Parathyroid adenoma (tissue), 2 donors: Measurements from ENCODE around the gene IL6R.
"Not testable (repeated sequence)": the region's sequence is repeated elsewhere in the genome, so short reads cannot be mapped to it uniquely, and the experiment has no call there.

Source experiments
- H2AFZ ChIP-seq: fragments of 300-600 bp; sonication (generic); one replicate; pipeline ENCODE4 v1.7.0; 2017; ENCODE audit warnings: antibody characterized with exemption, mild to moderate bottlenecking
- H3K27ac ChIP-seq: fragments of 300-600 bp; sonication (generic); one replicate; pipeline ENCODE4 v1.7.0; 2017
- H3K27me3 ChIP-seq: fragments of 300-600 bp; sonication (generic); one replicate; pipeline ENCODE4 v1.7.0; 2017; ENCODE audit warnings: low read length; ENCODE audit not compliant: control insufficient read depth, insufficient read depth
- H3K36me3 ChIP-seq: fragments of 300-600 bp; sonication (generic); one replicate; pipeline ENCODE4 v1.7.0; 2017; ENCODE audit warnings: low read length; ENCODE audit not compliant: control insufficient read depth, insufficient read depth
- H3K4me1 ChIP-seq: fragments of 300-600 bp; sonication (generic); one replicate; pipeline ENCODE4 v1.7.0; 2017; ENCODE audit warnings: control low read depth
- H3K4me2 ChIP-seq: fragments of 300-600 bp; sonication (generic); one replicate; pipeline ENCODE4 v1.7.0; 2017; ENCODE audit warnings: low read length
- H3K4me3 ChIP-seq: fragments of 300-600 bp; sonication (generic); one replicate; pipeline ENCODE4 v1.7.0; 2017; ENCODE audit warnings: low read depth, low read length
- H3K79me2 ChIP-seq: fragments of 300-600 bp; sonication (generic); one replicate; pipeline ENCODE4 v1.7.0; 2017; ENCODE audit warnings: control low read depth
- H3K9ac ChIP-seq: fragments of 300-600 bp; sonication (generic); one replicate; pipeline ENCODE4 v1.7.0; 2017; ENCODE audit warnings: mild to moderate bottlenecking
- H3K9me3 ChIP-seq: fragments of 300-600 bp; sonication (generic); one replicate; pipeline ENCODE4 v1.7.0; 2017; ENCODE audit warnings: low read length; ENCODE audit not compliant: control insufficient read depth
- CTCF ChIP-seq: fragments of 300-600 bp; sonication (generic); IDR thresholded peaks from one replicate; pipeline ENCODE4 v1.7.0; 2017; ENCODE audit warnings: antibody characterized with exemption, mild to moderate bottlenecking
- donor health status: primary hyperparathyroidism.

The IL6R gene

GRCh38 chr1:154404984-154405746, at the start of gene IL6R:
Gene IL6R (plus strand): TSS chr1:154405343. CDS start chr1:154405630, 287 bp downstream.
- Histone ChIP-seq H3K9ac (no peak within 1 kb of the TSS), H3K4me1 (no peaks in the 10 kb centered on the region), H2AFZ (peak within 1 kb of the TSS; percentile 76), H3K36me3 (no peaks in the 10 kb centered on the region), H3K79me2 (no peaks in the 10 kb centered on the region), H3K27ac (peak within 1 kb of the TSS; percentile 47), H3K4me2 (peak within 1 kb of the TSS; percentile 81), H3K27me3 (no peaks in the 10 kb centered on the region), H3K4me3 (peak within 1 kb of the TSS; percentile 48), H3K9me3 (no peaks in the 10 kb centered on the region)
- TF ChIP-seq CTCF, result peak; percentile 39

- Histone ChIP-seq H3K9ac (no peak overlapping the region), H3K79me2 (no peaks in the 10 kb centered on the region), H3K4me2 (no peak overlapping the region), H3K36me3 (no peaks in the 10 kb centered on the region), H3K4me1 (no peaks in the 10 kb centered on the region), H3K4me3 (no peak overlapping the region), H3K9me3 (no peaks in the 10 kb centered on the region), H3K27ac (no peak overlapping the region), H3K27me3 (no peaks in the 10 kb centered on the region), H2AFZ (no peak overlapping the region)
- TF ChIP-seq CTCF, result no peak
These were observed 46.6 kb upstream of the IL6R start for GRCh38 chr1:154358519-154358918.

GRCh38 chr1:154360288-154360687, 44.9 kb upstream of the IL6R start:
- Histone ChIP-seq H3K79me2 (no peaks in the 10 kb centered on the region), H3K27me3 (no peaks in the 10 kb centered on the region), H3K9me3 (no peaks in the 10 kb centered on the region), H3K4me3 (no peak overlapping the region), H3K4me2 (no peak overlapping the region), H3K27ac (no peak overlapping the region), H3K36me3 (no peaks in the 10 kb centered on the region), H3K4me1 (no peaks in the 10 kb centered on the region), H3K9ac (no peak overlapping the region), H2AFZ (no peak overlapping the region)
- no peak for TF ChIP-seq CTCF

- not testable (repeated sequence) for H3K79me2 ChIP-seq, H3K9me3 ChIP-seq, H2AFZ ChIP-seq, H3K9ac ChIP-seq, H3K27ac ChIP-seq, H3K27me3 ChIP-seq, H3K4me2 ChIP-seq, H3K4me1 ChIP-seq, H3K36me3 ChIP-seq, H3K4me3 ChIP-seq
These were observed 44.3 kb upstream of the IL6R start for GRCh38 chr1:154360881-154361280.

- no peak overlapping the region for H3K4me3 ChIP-seq
- no peaks in the 10 kb centered on the region for H3K36me3 ChIP-seq
- H3K9ac ChIP-seq, result no peak overlapping the region
- H3K79me2 ChIP-seq, result no peaks in the 10 kb centered on the region
- no peak overlapping the region for H3K27ac ChIP-seq
- no peaks in the 10 kb centered on the region for H3K9me3 ChIP-seq
- TF ChIP-seq CTCF, result no peak
- H2AFZ ChIP-seq, result no peak overlapping the region
- no peaks in the 10 kb centered on the region for H3K4me1 ChIP-seq
- no peaks in the 10 kb centered on the region for H3K27me3 ChIP-seq
- no peak overlapping the region for H3K4me2 ChIP-seq
These were observed 43.8 kb upstream of the IL6R start for GRCh38 chr1:154361357-154361756.
